ENCODE data around the gene G6PC1.

DNA sequence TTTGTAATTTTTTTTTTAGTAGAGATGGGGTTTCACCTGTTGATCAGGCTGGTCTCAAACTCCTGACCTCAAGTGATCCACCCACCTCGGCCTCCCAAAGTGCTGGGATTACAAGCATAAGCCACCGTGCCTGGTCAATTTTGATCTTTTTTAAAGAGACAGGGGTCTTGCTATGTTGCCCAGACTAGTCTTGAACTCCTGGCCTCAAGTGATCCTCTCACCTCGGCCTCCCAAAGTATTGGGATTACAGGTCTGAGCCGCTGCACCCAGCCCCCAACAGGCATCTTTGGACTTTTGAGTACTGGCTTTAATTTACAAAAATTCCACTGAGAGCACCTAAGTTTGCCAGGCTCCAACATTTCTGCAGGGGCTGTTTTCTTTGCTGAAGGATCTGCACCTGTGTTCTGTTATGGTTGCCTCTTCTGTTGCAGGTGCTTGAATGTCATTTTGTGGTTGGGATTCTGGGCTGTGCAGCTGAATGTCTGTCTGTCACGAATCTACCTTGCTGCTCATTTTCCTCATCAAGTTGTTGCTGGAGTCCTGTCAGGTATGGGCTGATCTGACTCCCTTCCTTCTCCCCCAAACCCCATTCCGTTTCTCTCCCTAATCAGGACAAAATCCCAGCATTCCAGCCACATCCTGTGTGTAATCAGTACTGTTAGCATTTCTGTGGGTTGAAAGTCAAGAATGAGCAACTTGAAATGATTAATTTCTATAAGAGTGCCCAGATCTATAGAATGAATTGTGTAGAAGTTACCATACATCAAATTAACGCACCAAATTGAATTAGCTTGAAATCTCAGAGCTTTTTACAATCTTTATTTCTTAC, 8.5 kb downstream of the G6PC1 start:
- TF ChIP-seq, protein P1, sequence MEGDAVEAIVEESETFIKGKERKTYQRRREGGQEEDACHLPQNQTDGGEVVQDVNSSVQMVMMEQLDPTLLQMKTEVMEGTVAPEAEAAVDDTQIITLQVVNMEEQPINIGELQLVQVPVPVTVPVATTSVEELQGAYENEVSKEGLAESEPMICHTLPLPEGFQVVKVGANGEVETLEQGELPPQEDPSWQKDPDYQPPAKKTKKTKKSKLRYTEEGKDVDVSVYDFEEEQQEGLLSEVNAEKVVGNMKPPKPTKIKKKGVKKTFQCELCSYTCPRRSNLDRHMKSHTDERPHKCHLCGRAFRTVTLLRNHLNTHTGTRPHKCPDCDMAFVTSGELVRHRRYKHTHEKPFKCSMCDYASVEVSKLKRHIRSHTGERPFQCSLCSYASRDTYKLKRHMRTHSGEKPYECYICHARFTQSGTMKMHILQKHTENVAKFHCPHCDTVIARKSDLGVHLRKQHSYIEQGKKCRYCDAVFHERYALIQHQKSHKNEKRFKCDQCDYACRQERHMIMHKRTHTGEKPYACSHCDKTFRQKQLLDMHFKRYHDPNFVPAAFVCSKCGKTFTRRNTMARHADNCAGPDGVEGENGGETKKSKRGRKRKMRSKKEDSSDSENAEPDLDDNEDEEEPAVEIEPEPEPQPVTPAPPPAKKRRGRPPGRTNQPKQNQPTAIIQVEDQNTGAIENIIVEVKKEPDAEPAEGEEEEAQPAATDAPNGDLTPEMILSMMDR (IDR thresholded peaks at IDR 0.05) = no peak
- TF ChIP-seq POLR2A (IDR thresholded peaks at IDR 0.05; ENCODE audit: low read depth) (no peak), EP300 (IDR thresholded peaks at IDR 0.05) (no peak)
